ENCODE measurements around the gene DIDO1. TPM values are rescaled to one million over a fixed set of nuclear protein-coding genes. Genes with fewer than 3 reads are reported as not detected.

DIDO1 gene
- 18.3 to 25.1 TPM (median 23.2 TPM) in 5 replicates for total RNA-seq (2022; extraction: Qiagen RNA extraction; ENCODE audit: low read depth)

DNA sequence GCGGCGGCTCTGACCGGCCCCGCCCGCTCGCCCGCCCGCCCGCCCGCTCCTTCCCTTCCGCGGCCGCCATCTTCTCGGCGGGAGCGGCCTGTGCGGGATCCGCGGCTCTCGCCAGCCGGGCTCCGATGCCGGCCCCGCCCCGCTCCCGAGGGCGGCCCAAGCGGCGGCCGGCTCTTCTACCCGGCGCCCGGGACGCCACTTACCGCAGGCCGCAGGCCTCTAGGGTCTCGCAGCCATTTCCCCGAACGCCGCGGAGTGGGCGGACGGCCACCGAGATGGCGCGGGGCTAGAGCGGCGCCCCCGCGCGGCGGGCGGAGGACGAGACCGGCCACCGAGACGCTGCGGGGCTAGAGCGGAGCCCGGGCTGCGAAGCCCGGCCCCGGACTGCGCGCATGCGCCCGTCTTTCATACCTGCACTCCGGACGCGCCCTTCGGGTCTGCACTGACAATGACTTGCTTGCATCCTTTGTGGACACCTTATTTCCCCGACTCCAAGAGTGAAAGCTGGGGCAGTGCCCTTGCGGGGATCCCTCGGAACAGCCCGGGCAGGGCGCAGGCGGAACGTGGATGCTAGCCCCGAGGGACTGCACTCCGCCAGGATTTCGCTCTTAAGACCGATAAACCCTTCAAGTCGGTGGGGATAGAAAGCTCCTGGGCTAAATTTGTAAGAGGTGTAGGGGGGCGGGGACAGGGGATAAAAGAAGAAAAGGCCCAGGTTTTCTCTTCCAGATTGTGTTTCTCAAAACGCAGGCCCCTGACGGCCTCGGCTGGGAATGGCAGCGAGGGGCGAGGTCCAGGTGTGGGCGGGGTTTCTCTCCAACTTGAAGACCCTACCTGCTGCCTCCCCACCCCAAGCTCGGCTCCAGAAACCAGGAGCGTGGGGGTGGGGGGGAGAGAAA lies at the start of gene DIDO1:
Gene DIDO1 (minus strand): TSS at position 277 of the 899 bp plus-strand sequence.

DNA sequence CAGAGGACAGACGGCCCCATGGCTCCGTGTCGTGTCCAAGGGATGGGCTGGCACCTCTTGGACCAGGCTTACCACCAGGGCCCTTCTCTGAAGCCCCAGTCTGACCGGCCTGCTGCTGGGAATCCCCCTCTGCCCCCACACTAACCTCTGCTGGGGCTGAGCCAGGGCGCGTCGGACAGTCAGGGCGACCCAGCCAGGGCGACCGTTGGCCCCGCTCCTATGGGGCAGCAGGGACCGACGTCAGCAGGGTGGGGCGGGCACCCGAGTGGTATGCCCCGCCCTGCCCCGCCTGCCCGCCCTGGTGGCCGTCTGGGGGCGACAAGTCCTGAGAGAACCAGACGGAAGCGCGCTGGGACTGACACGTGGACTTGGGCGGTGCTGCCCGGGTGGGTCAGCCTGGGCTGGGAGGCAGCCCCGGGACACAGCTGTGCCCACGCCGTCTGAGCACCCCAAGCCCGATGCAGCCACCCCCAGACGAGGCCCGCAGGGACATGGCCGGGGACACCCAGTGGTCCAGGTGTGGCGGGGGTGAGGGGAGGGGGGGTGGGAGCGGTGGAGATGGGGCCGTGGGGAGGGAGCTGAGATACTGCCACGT lies 26.2 kb upstream of the DIDO1 start, which contains the start of gene SLC17A9:
Gene SLC17A9 (plus strand): TSS at position 337 of the 595 bp plus-strand sequence. CDS start 122 bp downstream, at position 459.

DNA sequence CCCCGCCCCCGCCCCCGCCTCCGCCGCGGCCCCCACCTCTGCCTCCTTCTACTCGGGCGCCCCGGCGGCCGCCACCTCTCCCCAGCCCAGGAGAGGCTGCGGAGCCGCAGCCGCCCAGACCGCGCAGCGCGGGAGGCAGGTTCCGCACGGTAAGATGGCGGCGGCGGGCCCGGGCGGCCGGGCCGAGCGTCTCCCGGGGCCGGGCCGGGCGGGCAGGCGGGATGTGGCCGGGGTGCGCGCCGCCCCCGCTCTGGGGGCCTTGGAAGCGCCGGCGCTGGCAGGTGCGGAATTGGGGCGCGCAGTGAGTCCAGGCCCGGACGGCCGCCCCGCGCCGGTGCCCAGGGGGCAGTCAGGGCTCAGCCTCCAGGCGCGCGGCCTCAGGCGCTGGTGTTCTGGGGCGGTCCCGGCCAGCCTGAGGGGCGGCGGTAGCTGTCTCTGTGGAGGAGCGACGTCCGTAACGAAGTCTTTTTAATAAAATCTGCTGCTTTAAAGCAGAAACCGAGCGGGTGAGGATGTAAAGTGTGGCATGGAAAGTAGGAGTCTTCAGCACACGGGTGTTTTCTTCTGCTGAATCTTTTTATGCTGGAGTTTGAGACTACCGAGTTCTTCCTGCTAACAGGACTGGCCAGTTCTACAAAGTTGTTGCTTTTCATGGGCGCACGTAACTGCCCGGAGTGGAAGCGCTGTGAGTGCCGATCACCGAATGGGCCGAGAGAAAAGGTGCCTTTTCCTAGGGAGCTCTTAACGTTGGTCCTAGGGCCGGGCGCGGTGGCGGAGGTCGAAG lies 12.0 kb upstream of the DIDO1 start, which contains the start of gene GID8:
Gene GID8 (plus strand): TSS at position 43 of the 784 bp plus-strand sequence. CDS start 3,356 bp downstream, outside the sequence.

DNA sequence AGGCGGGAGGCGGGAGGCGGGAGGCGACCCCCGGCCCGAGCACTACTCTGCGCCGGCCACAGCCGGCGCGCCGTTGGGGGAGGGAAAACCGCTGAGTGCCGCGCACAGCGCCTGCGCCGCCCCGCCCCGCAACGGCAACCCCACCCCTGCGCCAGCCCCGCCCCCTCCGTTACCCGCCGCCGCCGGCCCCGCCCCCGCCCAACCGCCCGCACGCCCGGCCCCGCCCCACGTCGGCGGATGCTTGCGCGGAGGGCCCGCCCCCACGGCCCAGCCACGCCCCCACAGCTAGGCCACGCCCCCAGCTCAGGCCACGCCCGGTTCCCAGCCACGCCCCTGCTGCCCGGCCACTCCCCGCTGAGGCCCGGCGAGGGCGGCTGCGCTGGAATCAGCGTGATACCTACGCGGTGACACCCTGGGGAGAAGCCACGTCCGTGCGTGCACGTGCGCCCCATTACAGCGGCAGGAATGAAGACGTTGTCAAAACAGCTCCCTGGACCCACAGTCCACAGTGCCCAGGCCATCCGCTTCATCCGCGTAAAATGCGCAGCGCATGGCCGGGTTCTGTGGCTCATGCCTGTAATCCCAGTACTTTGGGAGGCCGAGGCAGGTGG lies 64.5 kb downstream of the DIDO1 start, which contains the start of gene TCFL5:
Gene TCFL5 (minus strand): TSS at position 97 of the 611 bp plus-strand sequence. CDS start 152 bp downstream, outside the sequence.

Other genes starting within 250 kb of the DIDO1 start
- gene NTSR1, start 217.7 kb downstream of the DIDO1 start, total RNA-seq (2022; extraction: Qiagen RNA extraction; ENCODE audit: low read depth), result 0.08 to 0.27 TPM (median 0.16 TPM) in 5 replicates
- gene MRGBP, start 130.0 kb downstream of the DIDO1 start, total RNA-seq (2022; extraction: Qiagen RNA extraction; ENCODE audit: low read depth), result 22.7 to 25.6 TPM (median 24.4 TPM) in 5 replicates
- gene OGFR, start 121.7 kb downstream of the DIDO1 start, total RNA-seq (2022; extraction: Qiagen RNA extraction; ENCODE audit: low read depth), result 38.9 to 51.2 TPM (median 44.8 TPM) in 5 replicates
- gene COL9A3, start 109.5 kb downstream of the DIDO1 start, total RNA-seq (2022; extraction: Qiagen RNA extraction; ENCODE audit: low read depth), result 0.18 to 0.87 TPM (median 0.43 TPM) in 5 replicates
- gene TCFL5, start 64.7 kb downstream of the DIDO1 start, total RNA-seq (2022; extraction: Qiagen RNA extraction; ENCODE audit: low read depth), result 3.5 to 4.9 TPM (median 4.8 TPM) in 5 replicates
- 20.2 to 22.6 TPM (median 22.0 TPM) in 5 replicates for gene GID8, start 11.6 kb upstream of the DIDO1 start, total RNA-seq (2022; extraction: Qiagen RNA extraction; ENCODE audit: low read depth)
- 0.02 to 0.43 TPM (median 0.25 TPM) in 3 of 5 replicates, not detected in the others for gene SLC17A9, start 26.2 kb upstream of the DIDO1 start, total RNA-seq (2022; extraction: Qiagen RNA extraction; ENCODE audit: low read depth)
- not detected in 5 replicates for gene BHLHE23, start 80.5 kb upstream of the DIDO1 start, total RNA-seq (2022; extraction: Qiagen RNA extraction; ENCODE audit: low read depth)

Measured in A549 treated with RU486 at 1 μM for 4 hours (cell line).